ENCODE results near the gene GRIK3.

GRIK3 gene

DNA sequence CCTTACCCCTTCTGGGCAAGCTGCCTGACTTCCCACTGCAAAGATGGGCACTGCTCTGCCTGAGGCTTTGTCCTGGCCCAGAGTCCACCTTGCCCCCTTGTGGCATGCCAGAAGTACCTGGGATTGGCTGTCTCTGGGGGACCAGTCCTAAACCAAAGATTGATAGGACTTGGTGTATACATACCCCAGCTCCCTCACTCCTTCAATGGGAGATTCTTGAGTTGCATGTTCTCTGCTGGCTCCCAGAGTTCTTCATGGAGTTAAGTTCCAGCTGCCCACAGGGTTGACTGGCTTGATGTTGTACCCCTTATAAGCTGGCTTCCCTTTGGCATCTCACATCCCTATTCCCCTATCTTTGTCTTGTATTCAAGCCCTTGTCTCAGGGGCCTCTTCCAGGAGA lies 244.8 kb downstream of the GRIK3 start:
- H3K36me3 ChIP-seq (ENCODE audit: control insufficient read depth, insufficient read depth, low read length): no peaks in the 10 kb centered on the region
- no peaks in the 10 kb centered on the region for H3K27me3 ChIP-seq (ENCODE audit: control insufficient read depth, insufficient read depth, low read length, poor library complexity, severe bottlenecking)
- no peak overlapping the region for H3K27ac ChIP-seq (ENCODE audit: insufficient read depth, low read depth, low read length, poor library complexity, severe bottlenecking)
- no peak overlapping the region for H3K4me3 ChIP-seq (ENCODE audit: insufficient read depth, low read depth, low read length)
- H3K4me1 ChIP-seq (ENCODE audit: control insufficient read depth, insufficient read depth, low read length): no peaks in the 10 kb centered on the region
- H3K9me3 ChIP-seq (ENCODE audit: control insufficient read depth, low read length): no peaks in the 10 kb centered on the region

GRCh38 chr1:36787312-36787913 lies 246.9 kb downstream of the GRIK3 start:
- Histone ChIP-seq H3K4me1 (ENCODE audit: control insufficient read depth, insufficient read depth, low read length) (no peaks in the 10 kb centered on the region), H3K36me3 (ENCODE audit: control insufficient read depth, insufficient read depth, low read length) (no peaks in the 10 kb centered on the region), H3K27me3 (ENCODE audit: control insufficient read depth, insufficient read depth, low read length, poor library complexity, severe bottlenecking) (no peaks in the 10 kb centered on the region), H3K27ac (ENCODE audit: insufficient read depth, low read depth, low read length, poor library complexity, severe bottlenecking) (no peak overlapping the region), H3K9me3 (ENCODE audit: control insufficient read depth, low read length) (no peaks in the 10 kb centered on the region), H3K4me3 (ENCODE audit: insufficient read depth, low read depth, low read length) (no peak overlapping the region)
- 92% methylated on average over 12 of the region's 12 CpGs for WGBS, 2 experiments

GRCh38 chr1:36786425-36786824 lies 247.9 kb downstream of the GRIK3 start:
- H3K27ac ChIP-seq (ENCODE audit: insufficient read depth, low read depth, low read length, poor library complexity, severe bottlenecking): no peak overlapping the region
- 87 to 88% methylated on average over 5 of the region's 5 CpGs for WGBS, 2 experiments
- H3K36me3 ChIP-seq (ENCODE audit: control insufficient read depth, insufficient read depth, low read length): no peaks in the 10 kb centered on the region
- no peaks in the 10 kb centered on the region for H3K4me1 ChIP-seq (ENCODE audit: control insufficient read depth, insufficient read depth, low read length)
- no peaks in the 10 kb centered on the region for H3K9me3 ChIP-seq (ENCODE audit: control insufficient read depth, low read length)
- H3K27me3 ChIP-seq (ENCODE audit: control insufficient read depth, insufficient read depth, low read length, poor library complexity, severe bottlenecking): no peaks in the 10 kb centered on the region
- H3K4me3 ChIP-seq (ENCODE audit: insufficient read depth, low read depth, low read length): no peak overlapping the region

DNA sequence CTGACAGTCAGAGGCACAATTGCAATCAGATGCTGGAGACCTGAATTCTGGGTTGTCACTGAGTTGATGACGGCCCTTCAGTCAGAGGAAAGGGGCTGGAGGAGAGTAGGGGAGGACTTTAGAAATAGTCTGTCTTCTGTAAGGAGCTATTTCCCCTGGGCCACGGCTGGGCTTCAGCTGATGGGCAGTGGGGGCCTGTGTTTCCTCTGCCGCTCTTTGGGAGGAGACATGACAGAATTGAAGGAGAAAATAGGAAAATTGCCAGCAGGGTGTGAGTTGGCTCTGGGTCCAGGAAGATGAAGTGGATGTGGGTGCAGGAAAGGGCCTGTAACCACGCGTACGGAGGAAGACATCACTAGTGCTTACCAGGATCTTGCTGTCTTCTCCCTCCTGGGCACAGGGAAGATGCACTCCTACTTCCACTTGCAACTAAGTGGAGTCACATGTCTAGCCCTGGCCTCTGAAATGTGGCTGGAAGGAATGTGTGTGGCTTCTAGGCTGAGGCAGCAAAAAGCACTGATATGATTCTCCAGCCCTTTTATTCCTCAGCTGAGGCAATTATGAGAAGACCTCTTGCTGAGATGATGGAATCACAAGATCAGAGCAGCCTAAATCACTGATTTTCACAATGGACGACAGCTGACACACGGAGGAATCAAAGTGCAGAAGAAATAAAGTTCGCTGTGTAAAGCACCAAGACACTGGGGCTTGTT lies 250.0 kb downstream of the GRIK3 start:
- no peaks in the 10 kb centered on the region for H3K36me3 ChIP-seq (ENCODE audit: control insufficient read depth, insufficient read depth, low read length)
- WGBS, 2 experiments: 92 to 94% methylated on average over 9 of the region's 9 CpGs
- no peaks in the 10 kb centered on the region for H3K9me3 ChIP-seq (ENCODE audit: control insufficient read depth, low read length)
- no peak overlapping the region for H3K4me3 ChIP-seq (ENCODE audit: insufficient read depth, low read depth, low read length)
- H3K27ac ChIP-seq (ENCODE audit: insufficient read depth, low read depth, low read length, poor library complexity, severe bottlenecking): no peak overlapping the region
- no peaks in the 10 kb centered on the region for H3K27me3 ChIP-seq (ENCODE audit: control insufficient read depth, insufficient read depth, low read length, poor library complexity, severe bottlenecking)
- no peaks in the 10 kb centered on the region for H3K4me1 ChIP-seq (ENCODE audit: control insufficient read depth, insufficient read depth, low read length)

DNA sequence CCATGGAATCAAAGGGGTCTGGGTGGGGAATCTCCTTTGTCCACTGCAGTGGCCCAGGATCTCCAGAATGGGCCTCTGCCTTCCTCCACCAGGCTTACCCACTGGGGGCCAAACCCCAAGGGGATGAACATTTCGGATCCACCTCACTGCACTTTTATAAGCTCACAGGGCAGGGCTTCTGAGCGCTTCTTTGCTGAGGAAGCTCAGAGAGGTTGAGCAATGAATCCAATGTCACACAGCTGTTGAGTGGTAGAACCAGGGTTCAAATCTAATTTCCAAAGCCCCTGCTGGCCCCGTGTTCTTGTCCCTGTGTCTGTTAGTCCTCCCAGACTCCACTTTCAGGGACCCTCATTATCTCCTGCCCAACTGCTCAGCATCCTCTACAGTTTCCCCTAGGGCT lies 250.8 kb downstream of the GRIK3 start:
- H3K4me3 ChIP-seq (ENCODE audit: insufficient read depth, low read depth, low read length): no peak overlapping the region

DNA sequence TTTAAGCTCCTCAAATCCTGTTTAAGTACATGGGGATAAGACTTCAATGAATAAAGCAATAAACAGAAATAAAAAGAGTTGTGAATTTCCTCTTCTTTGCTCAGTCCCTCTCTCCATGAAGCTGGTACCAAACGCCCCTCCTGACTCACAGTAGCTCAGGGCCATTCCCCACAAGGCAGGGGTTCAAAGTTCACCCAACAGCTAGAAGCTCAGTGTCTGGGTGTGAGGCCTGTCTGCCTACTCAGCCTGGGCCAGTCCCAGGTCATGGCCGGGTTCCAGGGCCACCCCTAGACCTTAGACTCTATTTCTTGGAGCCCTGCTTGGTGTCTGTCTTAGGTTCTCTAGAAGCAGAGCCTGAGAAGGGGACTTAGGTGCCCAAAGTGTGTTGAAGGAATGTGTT lies 251.5 kb downstream of the GRIK3 start:
- Histone ChIP-seq H3K27me3 (ENCODE audit: control insufficient read depth, insufficient read depth, low read length, poor library complexity, severe bottlenecking) (no peaks in the 10 kb centered on the region), H3K4me1 (ENCODE audit: control insufficient read depth, insufficient read depth, low read length) (no peaks in the 10 kb centered on the region), H3K27ac (ENCODE audit: insufficient read depth, low read depth, low read length, poor library complexity, severe bottlenecking) (no peak overlapping the region), H3K9me3 (ENCODE audit: control insufficient read depth, low read length) (no peaks in the 10 kb centered on the region), H3K36me3 (ENCODE audit: control insufficient read depth, insufficient read depth, low read length) (no peaks in the 10 kb centered on the region), H3K4me3 (ENCODE audit: insufficient read depth, low read depth, low read length) (no peak overlapping the region)
- 88% methylated on average over 2 of the region's 2 CpGs for WGBS, 2 experiments

More for the DNA sequence above, 250.8 kb downstream of the GRIK3 start:
- Histone ChIP-seq H3K36me3 (ENCODE audit: control insufficient read depth, insufficient read depth, low read length) (no peaks in the 10 kb centered on the region), H3K27ac (ENCODE audit: insufficient read depth, low read depth, low read length, poor library complexity, severe bottlenecking) (no peak overlapping the region), H3K9me3 (ENCODE audit: control insufficient read depth, low read length) (no peaks in the 10 kb centered on the region), H3K4me1 (ENCODE audit: control insufficient read depth, insufficient read depth, low read length) (no peaks in the 10 kb centered on the region), H3K27me3 (ENCODE audit: control insufficient read depth, insufficient read depth, low read length, poor library complexity, severe bottlenecking) (no peaks in the 10 kb centered on the region)
- 93 to 94% methylated on average over 3 of the region's 3 CpGs for WGBS, 2 experiments

DNA sequence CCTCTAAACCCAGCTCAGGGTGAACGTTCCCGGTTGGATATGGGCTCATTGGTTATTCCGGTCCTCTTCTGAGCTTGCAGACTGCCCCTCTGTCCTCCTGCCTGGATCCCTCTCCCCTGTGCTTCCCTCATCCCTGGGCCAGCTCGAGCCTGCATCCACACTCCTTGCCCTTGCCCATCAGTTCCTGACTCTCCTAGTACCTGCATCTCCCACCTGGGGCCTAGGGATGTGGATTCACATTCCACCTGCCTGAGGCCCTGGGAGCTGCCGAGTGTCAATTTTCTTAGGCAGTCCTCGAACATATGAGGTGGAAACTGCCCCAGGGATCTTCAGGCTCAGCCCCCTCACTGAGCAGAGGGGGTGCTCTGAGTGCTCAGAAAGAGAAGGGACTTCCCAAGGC lies 252.2 kb downstream of the GRIK3 start:
- Histone ChIP-seq H3K27ac (ENCODE audit: insufficient read depth, low read depth, low read length, poor library complexity, severe bottlenecking) (no peak overlapping the region), H3K4me1 (ENCODE audit: control insufficient read depth, insufficient read depth, low read length) (no peaks in the 10 kb centered on the region), H3K36me3 (ENCODE audit: control insufficient read depth, insufficient read depth, low read length) (no peaks in the 10 kb centered on the region), H3K4me3 (ENCODE audit: insufficient read depth, low read depth, low read length) (no peak overlapping the region), H3K27me3 (ENCODE audit: control insufficient read depth, insufficient read depth, low read length, poor library complexity, severe bottlenecking) (peaks cover 3% of the 10 kb centered on the region), H3K9me3 (ENCODE audit: control insufficient read depth, low read length) (no peaks in the 10 kb centered on the region)
- WGBS, 2 experiments: 84 to 87% methylated on average over 6 of the region's 6 CpGs

DNA sequence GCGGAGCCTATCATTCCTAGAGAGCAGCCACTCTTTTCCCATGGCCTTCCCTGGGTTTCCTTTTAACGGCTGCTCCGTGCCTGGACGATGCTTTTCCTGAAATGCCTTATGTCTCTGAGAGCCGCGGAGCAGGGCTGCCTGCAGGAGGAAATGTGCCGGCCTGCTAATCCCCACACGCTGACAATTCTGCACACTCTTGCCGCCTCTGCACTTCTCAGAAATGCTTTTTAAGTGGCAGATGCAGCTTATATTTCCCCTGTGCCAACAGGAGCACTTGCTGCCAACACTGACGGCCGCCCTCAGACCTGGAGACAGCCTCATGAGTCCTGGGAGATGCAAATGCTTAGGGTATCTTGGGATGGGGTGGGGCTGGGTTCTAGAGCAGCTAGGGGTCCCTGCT lies 253.2 kb downstream of the GRIK3 start:
- WGBS, 2 experiments: 90 to 94% methylated on average over 11 of the region's 11 CpGs
- no peaks in the 10 kb centered on the region for H3K36me3 ChIP-seq (ENCODE audit: control insufficient read depth, insufficient read depth, low read length)
- no peak overlapping the region for H3K27ac ChIP-seq (ENCODE audit: insufficient read depth, low read depth, low read length, poor library complexity, severe bottlenecking)
- peaks cover 12% of the 10 kb centered on the region for H3K27me3 ChIP-seq (ENCODE audit: control insufficient read depth, insufficient read depth, low read length, poor library complexity, severe bottlenecking)
- no peak overlapping the region for H3K4me3 ChIP-seq (ENCODE audit: insufficient read depth, low read depth, low read length)
- H3K9me3 ChIP-seq (ENCODE audit: control insufficient read depth, low read length): no peaks in the 10 kb centered on the region
- H3K4me1 ChIP-seq (ENCODE audit: control insufficient read depth, insufficient read depth, low read length): no peaks in the 10 kb centered on the region

- Histone ChIP-seq H3K9me3 (ENCODE audit: control insufficient read depth, low read length) (no peaks in the 10 kb centered on the region), H3K27ac (ENCODE audit: insufficient read depth, low read depth, low read length, poor library complexity, severe bottlenecking) (no peak overlapping the region), H3K4me1 (ENCODE audit: control insufficient read depth, insufficient read depth, low read length) (no peaks in the 10 kb centered on the region), H3K36me3 (ENCODE audit: control insufficient read depth, insufficient read depth, low read length) (no peaks in the 10 kb centered on the region), H3K27me3 (ENCODE audit: control insufficient read depth, insufficient read depth, low read length, poor library complexity, severe bottlenecking) (peaks cover 28% of the 10 kb centered on the region), H3K4me3 (ENCODE audit: insufficient read depth, low read depth, low read length) (no peak overlapping the region)
- WGBS, 2 experiments: 78 to 81% methylated on average over 5 of the region's 5 CpGs
Observed at GRCh38 chr1:36778740-36779139, 255.6 kb downstream of the GRIK3 start.

DNA sequence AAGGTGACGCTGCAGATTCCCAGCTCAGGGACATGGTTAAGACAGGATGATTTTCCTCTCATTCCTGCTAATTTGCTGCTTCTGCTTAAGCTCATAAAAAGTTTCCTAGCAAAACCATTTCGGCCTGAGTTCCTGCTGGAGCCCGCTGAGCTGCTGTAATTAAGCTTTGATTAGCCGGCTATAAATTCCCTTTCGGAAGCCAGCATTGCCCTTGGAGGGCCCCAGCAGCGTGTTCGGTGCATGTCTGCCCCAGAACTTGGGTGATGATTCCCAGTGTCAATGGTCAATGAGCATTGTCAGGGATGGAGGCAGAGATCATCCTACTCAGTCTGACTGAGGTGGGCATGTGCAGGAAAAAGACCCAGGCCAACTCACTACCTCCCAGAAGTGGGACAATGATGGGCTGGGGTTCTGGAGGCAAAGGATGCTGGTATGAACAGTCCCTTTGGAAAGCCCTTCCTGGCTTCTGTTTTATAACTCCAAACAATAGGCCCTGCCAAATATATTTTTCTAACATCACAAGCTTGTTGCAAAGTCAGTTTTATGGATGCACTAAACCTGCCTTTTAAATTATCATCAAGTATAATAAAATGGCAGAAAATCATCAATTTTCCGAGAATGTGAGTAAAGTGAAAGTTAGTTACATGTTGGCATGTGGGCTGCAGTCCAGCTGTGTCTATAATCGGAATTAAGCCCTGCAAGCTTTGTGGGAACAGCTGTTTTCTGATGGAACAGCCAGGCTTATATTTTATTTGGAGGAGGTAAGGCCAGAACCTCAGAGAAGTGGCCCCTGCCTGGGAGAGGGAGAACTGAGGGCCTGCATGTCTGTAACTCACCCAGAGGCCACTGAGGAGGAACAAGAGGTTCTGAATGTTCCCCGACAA lies 257.1 kb downstream of the GRIK3 start:
- Histone ChIP-seq H3K4me3 (ENCODE audit: insufficient read depth, low read depth, low read length) (no peak overlapping the region), H3K27ac (ENCODE audit: insufficient read depth, low read depth, low read length, poor library complexity, severe bottlenecking) (no peak overlapping the region), H3K9me3 (ENCODE audit: control insufficient read depth, low read length) (no peaks in the 10 kb centered on the region), H3K4me1 (ENCODE audit: control insufficient read depth, insufficient read depth, low read length) (peaks cover 1% of the 10 kb centered on the region), H3K36me3 (ENCODE audit: control insufficient read depth, insufficient read depth, low read length) (no peaks in the 10 kb centered on the region), H3K27me3 (ENCODE audit: control insufficient read depth, insufficient read depth, low read length, poor library complexity, severe bottlenecking) (peaks cover 43% of the 10 kb centered on the region)
- WGBS, 2 experiments: 87 to 88% methylated on average over 9 to 10 of the region's 10 CpGs

Measured in ectodermal cell (in vitro differentiated cells).